ENCODE results near the gene CEACAM6.
A peak's percentile ranks its signal among the peaks of the same experiment; 100 is the strongest.
"Not testable (repeated sequence)": the region's sequence is repeated elsewhere in the genome, so short reads cannot be mapped to it uniquely, and the experiment has no call there.

The CEACAM6 gene

DNA sequence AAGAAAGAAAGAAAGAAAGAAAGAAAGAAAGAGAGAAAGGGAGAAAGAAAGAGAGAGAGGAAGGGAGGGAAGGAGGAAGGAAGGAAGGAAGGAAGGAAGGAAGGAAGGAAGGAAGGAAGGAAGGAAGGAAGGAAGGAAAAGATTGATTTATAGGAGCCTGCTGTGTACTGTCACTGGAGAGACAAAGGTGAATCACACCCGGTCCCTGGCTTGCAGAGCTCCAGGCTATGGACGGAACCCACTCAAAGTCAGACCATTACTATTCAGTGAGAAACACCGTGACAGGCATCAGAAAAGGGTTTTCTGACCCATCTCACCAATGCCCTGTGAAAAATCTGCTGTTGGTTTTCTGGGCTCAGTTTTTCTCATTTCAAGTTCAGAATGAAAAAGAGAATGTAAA lies 7.3 kb upstream of the CEACAM6 start:
- no peak for DNase-seq

DNA sequence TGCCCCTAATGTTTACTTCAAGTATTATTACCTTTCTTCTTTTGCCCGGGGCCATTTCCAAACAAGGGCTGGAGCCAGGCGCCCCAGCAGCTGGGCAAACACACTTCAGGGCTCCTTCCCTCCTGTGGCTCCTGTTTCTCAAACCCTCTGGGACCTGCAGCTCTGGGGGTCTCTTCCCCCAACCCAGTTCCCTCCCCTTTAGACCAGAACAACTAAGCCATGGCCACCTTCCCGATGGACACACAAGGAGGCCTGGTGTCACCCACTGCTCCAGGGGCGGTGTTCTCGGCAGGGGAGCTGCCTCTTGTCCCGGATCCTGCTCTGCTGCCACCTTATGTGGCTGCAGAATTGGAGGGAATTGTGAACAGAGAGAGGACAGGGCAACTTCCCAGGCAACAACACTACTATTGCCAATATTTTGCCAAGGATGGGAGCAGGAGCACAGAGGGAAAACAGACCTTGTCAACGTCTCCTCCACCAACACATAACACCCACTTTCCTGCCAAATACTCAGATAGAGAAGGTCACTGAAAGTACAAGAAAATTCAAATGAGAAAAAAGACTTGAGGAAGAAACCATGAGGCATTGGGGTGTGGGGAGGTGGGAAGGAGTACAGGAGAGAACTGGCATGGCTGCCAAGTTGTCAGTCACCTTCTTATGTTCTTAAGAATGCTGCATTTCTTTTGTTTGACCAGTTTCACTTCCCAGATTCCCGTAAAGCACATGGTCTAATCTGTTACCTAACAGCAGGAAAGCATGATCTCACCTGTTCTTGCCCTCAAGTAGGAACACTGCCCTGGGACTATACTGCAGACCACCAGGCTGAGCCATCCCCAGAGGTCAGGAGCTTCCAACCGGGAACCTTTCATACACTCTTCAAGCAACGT lies 4.8 kb upstream of the CEACAM6 start:
- not testable (repeated sequence) for DNase-seq

- peak; percentile 86 for DNase-seq
Measured at GRCh38 chr19:41753159-41753558, 2.2 kb upstream of the CEACAM6 start.

DNA sequence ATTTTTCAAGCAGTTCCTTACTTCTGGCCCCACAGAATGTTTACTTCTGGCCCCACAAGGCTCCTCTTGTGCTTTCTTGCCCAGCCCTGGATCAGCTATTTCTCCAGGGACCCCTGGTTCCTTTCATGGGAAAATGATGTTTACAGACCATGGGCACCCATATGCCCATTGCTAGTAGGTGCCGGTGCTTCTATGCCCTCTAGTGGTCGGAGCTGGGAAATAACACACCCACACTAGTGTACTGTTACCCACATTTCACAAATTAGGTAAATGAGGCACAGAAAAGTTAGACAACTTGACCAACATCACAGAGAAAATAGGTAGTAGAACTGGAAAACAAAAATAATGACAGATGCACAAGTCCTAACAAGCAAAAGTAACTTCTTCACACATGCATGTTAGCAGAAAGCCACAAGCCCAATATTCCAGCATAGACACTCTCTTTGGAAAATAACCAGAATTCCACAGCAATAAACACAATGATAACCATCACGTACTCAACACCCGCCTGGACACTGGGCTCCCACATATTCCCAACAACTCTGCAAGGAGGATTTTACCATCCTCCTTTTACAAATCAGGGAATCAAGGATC lies 1.3 kb upstream of the CEACAM6 start:
- DNase-seq: peak; percentile 77 to 79

- no peak for DNase-seq
Measured at GRCh38 chr19:41758846-41759245, 3.5 kb downstream of the CEACAM6 start.

GRCh38 chr19:41767115-41767514 lies 11.8 kb downstream of the CEACAM6 start:
- no peak for DNase-seq

GRCh38 chr19:41768105-41768504 lies 12.8 kb downstream of the CEACAM6 start:
- DNase-seq: not testable (repeated sequence)

- DNase-seq: no peak
Measured at GRCh38 chr19:41769608-41770007, 14.3 kb downstream of the CEACAM6 start.

GRCh38 chr19:41771410-41771809 lies 16.1 kb downstream of the CEACAM6 start:
- DNase-seq: no peak

GRCh38 chr19:41774515-41774980 lies 19.2 kb downstream of the CEACAM6 start:
- DNase-seq: peak; percentile 44 to 47

- no peak for DNase-seq
Measured at GRCh38 chr19:41776700-41777099, 21.4 kb downstream of the CEACAM6 start.

DNA sequence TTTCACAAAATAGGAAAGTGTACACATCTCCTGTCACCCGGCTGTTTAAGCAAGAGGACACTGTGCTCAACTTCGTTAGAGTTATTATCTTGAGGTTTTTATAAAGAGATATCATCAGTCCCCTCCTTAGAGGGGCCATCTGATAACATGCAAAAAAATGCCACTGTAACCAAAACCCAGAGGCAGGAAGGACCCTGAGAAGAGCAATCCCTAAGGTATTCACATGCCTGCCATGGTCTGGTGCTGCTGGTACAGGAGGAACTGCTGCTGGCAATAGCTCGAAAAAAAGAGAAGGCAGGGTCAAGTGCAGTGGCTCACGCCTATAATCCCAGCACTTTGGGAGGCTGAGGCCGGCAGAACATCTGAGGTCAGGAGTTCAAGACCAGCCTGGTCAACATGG lies 28.3 kb downstream of the CEACAM6 start:
- no peak for DNase-seq

GRCh38 chr19:41784312-41784711 lies 29.0 kb downstream of the CEACAM6 start:
- DNase-seq: no peak

DNA sequence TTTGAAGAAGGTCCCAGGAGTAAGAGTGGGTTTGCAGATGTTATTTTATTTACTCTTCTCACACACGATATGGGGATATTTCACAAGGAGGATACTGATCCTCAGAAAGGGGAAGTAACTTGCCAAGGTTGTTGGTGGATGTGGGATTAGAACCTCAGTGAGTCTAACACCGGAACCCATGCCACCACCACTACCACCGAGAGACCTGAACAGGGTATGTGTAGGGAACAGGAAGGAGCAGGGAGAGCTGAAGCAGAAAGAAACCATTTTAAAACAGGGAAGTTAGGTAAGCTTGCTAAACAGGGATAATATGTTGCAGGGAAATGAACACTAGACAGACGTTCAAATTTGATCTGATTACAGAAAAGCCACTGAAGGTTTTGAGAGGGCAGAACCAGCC lies 29.4 kb downstream of the CEACAM6 start:
- DNase-seq: no peak

GRCh38 chr19:41785653-41786052 lies 30.3 kb downstream of the CEACAM6 start:
- peak; percentile 68 to 73 for DNase-seq

GRCh38 chr19:41787055-41787454 lies 31.7 kb downstream of the CEACAM6 start:
- DNase-seq: no peak

- DNase-seq: not testable (repeated sequence)
Measured at GRCh38 chr19:41788518-41788917, 33.2 kb downstream of the CEACAM6 start.

- DNase-seq: not testable (repeated sequence)
Measured at GRCh38 chr19:41789053-41789452, 33.7 kb downstream of the CEACAM6 start.

- DNase-seq: peak; percentile 55 to 68
Measured at GRCh38 chr19:41792513-41793413, 37.4 kb downstream of the CEACAM6 start.

- no peak for DNase-seq
Measured at GRCh38 chr19:41793414-41793727, 38.0 kb downstream of the CEACAM6 start.

DNA sequence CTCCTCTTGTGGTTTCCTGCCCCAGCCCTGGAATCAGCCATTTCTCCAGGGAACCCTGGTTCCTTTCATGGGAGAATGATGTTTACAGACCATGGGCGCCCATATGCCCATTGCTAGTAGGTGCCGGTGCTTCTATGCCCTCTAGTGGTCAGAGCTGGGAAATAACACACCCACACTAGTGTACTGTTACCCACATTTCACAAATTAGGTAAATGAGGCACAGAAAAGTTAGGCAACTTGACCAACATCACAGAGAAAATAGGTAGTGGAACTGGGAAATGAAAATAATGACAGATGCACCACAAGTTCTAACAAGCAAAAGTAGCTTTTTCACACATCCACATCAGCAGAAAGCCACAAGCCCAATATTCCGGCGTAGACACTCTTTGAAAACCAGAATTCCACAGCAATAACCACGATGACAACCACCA lies 39.7 kb downstream of the CEACAM6 start:
- peak; percentile 62 to 74 for DNase-seq

DNA sequence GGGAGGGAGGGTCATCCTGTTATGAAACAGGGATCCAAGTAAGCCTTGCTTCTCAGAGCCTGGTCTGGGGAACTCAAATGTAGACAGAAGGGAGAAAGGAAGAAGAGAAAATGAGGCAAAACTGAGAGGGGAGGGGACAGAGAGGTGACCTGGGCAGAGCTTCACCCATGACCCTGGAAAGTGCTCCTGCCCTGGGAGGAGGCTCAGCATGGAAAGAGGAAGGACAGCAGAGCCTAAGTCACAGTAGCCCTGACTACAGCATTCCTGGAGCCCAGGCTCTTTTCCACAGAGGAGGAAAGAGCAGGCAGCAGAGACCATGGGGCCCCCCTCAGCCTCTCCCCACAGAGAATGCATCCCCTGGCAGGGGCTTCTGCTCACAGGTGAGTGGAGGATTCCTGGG lies 41.0 kb downstream of the CEACAM6 start, which contains the start of gene CEACAM3:
CEACAM3 (plus strand) TSS at position 226 of the 400 bp plus-strand sequence; CDS start at position 317, 91 bp downstream.
- DNase-seq: no peak

GRCh38 chr19:41796901-41797300 lies 41.6 kb downstream of the CEACAM6 start:
- no peak for DNase-seq
